Astrocyte (in vitro differentiated cells and primary cell): ENCODE results near the gene ZC3H15. TPM values are rescaled to one million over a fixed set of nuclear protein-coding genes. Genes with fewer than 3 reads are reported as not detected.

Experiments used
- DNase-seq: peaks from one replicate; pipeline ENCODE4 v3.0.0-alpha.2; 2010; ENCODE audit warnings: low read depth
- FAIRE-seq: peaks from 2 replicates; lab custom pipeline; 2011; peaks lifted over from hg19 to GRCh38; lab: Jason Lieb, UNC
- H2AFZ ChIP-seq: 2 replicates; pipeline ENCODE4 v1.6.0; 2012; ENCODE audit warnings: low read depth, low read length, inconsistent platforms
- H3K27ac ChIP-seq: 2 replicates; pipeline ENCODE4 v1.5.1; 2011; ENCODE audit warnings: low read depth, low read length, inconsistent platforms
- H3K27me3 ChIP-seq: 2 replicates; pipeline ENCODE4 v1.6.0; 2011; ENCODE audit warnings: low read length, inconsistent platforms; ENCODE audit not compliant: insufficient read depth
- H3K36me3 ChIP-seq: 2 replicates; pipeline ENCODE4 v1.5.1; 2011; ENCODE audit warnings: low read length, inconsistent platforms; ENCODE audit not compliant: insufficient read depth
- H3K4me1 ChIP-seq: 2 replicates; pipeline ENCODE4 v1.5.1; 2011; ENCODE audit warnings: low read length, inconsistent platforms; ENCODE audit not compliant: insufficient read depth
- H3K4me2 ChIP-seq: 2 replicates; pipeline ENCODE4 v1.6.0; 2012; ENCODE audit warnings: low read length, inconsistent platforms
- H3K4me3 ChIP-seq: 2 replicates; pipeline ENCODE4 v1.5.1; 2011; ENCODE audit warnings: low read depth, mild to moderate bottlenecking, low read length, inconsistent platforms; ENCODE audit not compliant: insufficient read depth
- H3K79me2 ChIP-seq: 2 replicates; pipeline ENCODE4 v1.6.0; 2012; ENCODE audit warnings: mild to moderate bottlenecking, low read length, inconsistent platforms; ENCODE audit not compliant: insufficient read depth
- H3K9ac ChIP-seq: 2 replicates; pipeline ENCODE4 v1.6.0; 2012; ENCODE audit warnings: mild to moderate bottlenecking, low read length, inconsistent platforms
- H3K9me3 ChIP-seq: 2 replicates; pipeline ENCODE4 v1.5.1; 2012; ENCODE audit warnings: low read depth, mild to moderate bottlenecking, low read length, inconsistent platforms; ENCODE audit not compliant: insufficient read depth
- H4K20me1 ChIP-seq: 2 replicates; pipeline ENCODE4 v1.6.0; 2012; ENCODE audit warnings: low read length, inconsistent platforms; ENCODE audit not compliant: insufficient read depth
- H3K27ac Mint-ChIP-seq: one replicate; pipeline ENCODE4 v1.8.0; 2021; ENCODE audit warnings: mild to moderate bottlenecking, mixed read lengths; ENCODE audit not compliant: unreplicated experiment
- H3K27me3 Mint-ChIP-seq: one replicate; pipeline ENCODE4 v1.8.0; 2021; ENCODE audit warnings: low read depth, mixed read lengths; ENCODE audit not compliant: unreplicated experiment
- H3K36me3 Mint-ChIP-seq: one replicate; pipeline ENCODE4 v1.8.0; 2021; ENCODE audit warnings: low read depth, mixed read lengths; ENCODE audit not compliant: unreplicated experiment
- H3K4me1 Mint-ChIP-seq: one replicate; pipeline ENCODE4 v1.8.0; 2021; ENCODE audit warnings: low read depth, mixed read lengths; ENCODE audit not compliant: unreplicated experiment
- H3K4me3 Mint-ChIP-seq: one replicate; pipeline ENCODE4 v1.8.0; 2021; ENCODE audit warnings: mild to moderate bottlenecking, moderate library complexity, mixed read lengths; ENCODE audit not compliant: unreplicated experiment
- H3K9me3 Mint-ChIP-seq: one replicate; pipeline ENCODE4 v1.8.0; 2021; ENCODE audit warnings: mild to moderate bottlenecking, mixed read lengths; ENCODE audit not compliant: unreplicated experiment
- EZH2 ChIP-seq: IDR thresholded peaks from 2 replicates; pipeline ENCODE4 v1.6.1; 2012; ENCODE audit warnings: mild to moderate bottlenecking, low read length, inconsistent platforms; ENCODE audit not compliant: insufficient read depth
- total RNA-seq: library from RNA; stranded (reverse); gene quantifications from 2 replicates; pipeline ENCODE4 v1.2.1, GENCODE V29; 2021
- TF ChIP-seq, protein P1 (sequence below): IDR thresholded peaks from 2 replicates; pipeline ENCODE4 v1.5.1; 2011; ENCODE audit warnings: low read depth, mild to moderate bottlenecking, inconsistent platforms, low read length, moderate library complexity; ENCODE audit not compliant: insufficient read depth

Gene ZC3H15
- total RNA-seq, 1 donor from 2014 or later = 76.4 TPM

GRCh38 chr2:186522450-186522849, 36.4 kb downstream of the ZC3H15 start:
- Mint-ChIP-seq H3K9me3 (peaks cover 6% of the 10 kb centered on the region), H3K4me1 (peaks cover 19% of the 10 kb centered on the region), H3K36me3 (peaks cover 21% of the 10 kb centered on the region), H3K27me3 (no peaks in the 10 kb centered on the region), H3K27ac (no peak overlapping the region), H3K4me3 (no peak overlapping the region)
- no peaks in the 10 kb centered on the region for H3K79me2 ChIP-seq
- no peak overlapping the region for H3K27ac ChIP-seq
- no peak overlapping the region for H3K9ac ChIP-seq
- no peak for TF ChIP-seq EZH2
- no peak overlapping the region for H3K4me2 ChIP-seq
- H3K4me1 ChIP-seq = peaks cover 5% of the 10 kb centered on the region
- H3K36me3 ChIP-seq = peaks cover 4% of the 10 kb centered on the region
- DNase-seq = no peak
- no peaks in the 10 kb centered on the region for H3K9me3 ChIP-seq
- no peaks in the 10 kb centered on the region for H4K20me1 ChIP-seq
- no peaks in the 10 kb centered on the region for H3K27me3 ChIP-seq
- H2AFZ ChIP-seq = no peak overlapping the region
- H3K4me3 ChIP-seq = no peak overlapping the region
- no peak for FAIRE-seq

DNA sequence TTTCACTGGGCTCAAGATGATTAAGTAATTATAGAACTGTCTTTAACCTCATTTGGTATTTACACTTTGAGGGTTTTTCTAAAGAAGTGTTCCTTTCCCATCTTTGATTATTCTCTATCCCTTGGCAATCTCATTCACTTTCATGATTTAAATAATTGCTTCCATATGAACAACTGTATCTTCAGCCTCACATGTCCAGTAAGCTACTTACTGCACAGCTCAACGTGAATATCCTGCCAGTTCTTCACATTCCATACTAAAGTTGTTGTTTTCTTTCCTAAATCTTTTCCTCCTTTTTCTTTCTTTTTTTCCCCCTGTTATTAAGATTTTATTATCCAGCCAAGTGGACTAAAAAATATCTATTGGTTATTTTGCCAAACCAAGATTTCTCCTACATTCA, 37.7 kb downstream of the ZC3H15 start:
- TF ChIP-seq EZH2 = no peak
- TF ChIP-seq, protein P1, sequence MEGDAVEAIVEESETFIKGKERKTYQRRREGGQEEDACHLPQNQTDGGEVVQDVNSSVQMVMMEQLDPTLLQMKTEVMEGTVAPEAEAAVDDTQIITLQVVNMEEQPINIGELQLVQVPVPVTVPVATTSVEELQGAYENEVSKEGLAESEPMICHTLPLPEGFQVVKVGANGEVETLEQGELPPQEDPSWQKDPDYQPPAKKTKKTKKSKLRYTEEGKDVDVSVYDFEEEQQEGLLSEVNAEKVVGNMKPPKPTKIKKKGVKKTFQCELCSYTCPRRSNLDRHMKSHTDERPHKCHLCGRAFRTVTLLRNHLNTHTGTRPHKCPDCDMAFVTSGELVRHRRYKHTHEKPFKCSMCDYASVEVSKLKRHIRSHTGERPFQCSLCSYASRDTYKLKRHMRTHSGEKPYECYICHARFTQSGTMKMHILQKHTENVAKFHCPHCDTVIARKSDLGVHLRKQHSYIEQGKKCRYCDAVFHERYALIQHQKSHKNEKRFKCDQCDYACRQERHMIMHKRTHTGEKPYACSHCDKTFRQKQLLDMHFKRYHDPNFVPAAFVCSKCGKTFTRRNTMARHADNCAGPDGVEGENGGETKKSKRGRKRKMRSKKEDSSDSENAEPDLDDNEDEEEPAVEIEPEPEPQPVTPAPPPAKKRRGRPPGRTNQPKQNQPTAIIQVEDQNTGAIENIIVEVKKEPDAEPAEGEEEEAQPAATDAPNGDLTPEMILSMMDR = no peak
- peak overlapping the region; percentile 7 for H3K4me3 Mint-ChIP-seq
- Histone ChIP-seq H3K36me3 (no peaks in the 10 kb centered on the region), H3K9ac (no peak overlapping the region), H3K4me1 (peaks cover 3% of the 10 kb centered on the region), H4K20me1 (no peaks in the 10 kb centered on the region), H3K79me2 (no peaks in the 10 kb centered on the region), H3K4me3 (no peak overlapping the region), H3K4me2 (no peak overlapping the region), H2AFZ (no peak overlapping the region), H3K9me3 (no peaks in the 10 kb centered on the region), H3K27me3 (no peaks in the 10 kb centered on the region), H3K27ac (no peak overlapping the region)
- peak overlapping the region; percentile 45 for H3K27ac Mint-ChIP-seq
- FAIRE-seq = no peak
- peaks cover 18% of the 10 kb centered on the region for H3K4me1 Mint-ChIP-seq
- DNase-seq = no peak
- H3K27me3 Mint-ChIP-seq = no peaks in the 10 kb centered on the region
- H3K9me3 Mint-ChIP-seq = peaks cover 6% of the 10 kb centered on the region
- peaks cover 18% of the 10 kb centered on the region for H3K36me3 Mint-ChIP-seq

DNA sequence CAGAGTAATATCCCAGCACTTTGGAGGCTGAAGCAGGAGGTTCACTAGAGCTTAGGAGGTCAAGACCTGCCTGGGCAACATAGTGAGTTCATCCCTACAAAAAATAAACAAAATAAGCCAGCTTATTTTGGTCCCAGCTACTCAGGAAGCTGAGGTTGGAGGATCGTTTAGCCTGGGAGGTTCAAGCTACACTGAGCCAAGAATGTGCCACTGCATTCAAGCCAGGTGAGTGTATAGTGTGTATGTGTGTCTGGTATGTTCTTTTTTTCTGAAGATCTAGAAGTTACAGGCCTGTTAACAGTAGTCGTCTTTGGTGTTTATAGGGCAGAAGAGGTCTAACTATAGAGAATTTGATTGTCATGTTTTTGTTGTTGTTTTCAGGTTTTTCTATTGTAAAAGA, 40.2 kb downstream of the ZC3H15 start:
- H3K27ac Mint-ChIP-seq = no peak overlapping the region
- H3K9me3 ChIP-seq = no peaks in the 10 kb centered on the region
- H3K4me1 Mint-ChIP-seq = peaks cover 16% of the 10 kb centered on the region
- peaks cover 13% of the 10 kb centered on the region for H3K36me3 Mint-ChIP-seq
- peak overlapping the region; percentile 54 for H3K4me3 Mint-ChIP-seq
- no peak overlapping the region for H3K4me3 ChIP-seq
- no peaks in the 10 kb centered on the region for H3K36me3 ChIP-seq
- no peak overlapping the region for H3K9ac ChIP-seq
- H4K20me1 ChIP-seq = no peaks in the 10 kb centered on the region
- DNase-seq = peak; percentile 37
- H3K27me3 Mint-ChIP-seq = no peaks in the 10 kb centered on the region
- no peak overlapping the region for H3K4me2 ChIP-seq
- H2AFZ ChIP-seq = no peak overlapping the region
- no peak overlapping the region for H3K27ac ChIP-seq
- H3K4me1 ChIP-seq = peaks cover 5% of the 10 kb centered on the region
- TF ChIP-seq EZH2 = no peak
- TF ChIP-seq, protein P1 = no peak
- FAIRE-seq = no peak
- peaks cover 6% of the 10 kb centered on the region for H3K9me3 Mint-ChIP-seq
- H3K79me2 ChIP-seq = no peaks in the 10 kb centered on the region
- no peaks in the 10 kb centered on the region for H3K27me3 ChIP-seq
